HG02763 (cell line): Measurements from ENCODE around the gene RABGEF1.
"Not testable (repeated sequence)": the region's sequence is repeated elsewhere in the genome, so short reads cannot be mapped to it uniquely, and the experiment has no call there.

ENCODE experiments used
- ATAC-seq: cut with Tn5 transposase; IDR thresholded peaks from one replicate; pipeline ENCODE4 v1.9.1; 2021; ENCODE audit warnings: mild to moderate bottlenecking, moderate library complexity; ENCODE audit not compliant: unreplicated experiment

The RABGEF1 gene

DNA sequence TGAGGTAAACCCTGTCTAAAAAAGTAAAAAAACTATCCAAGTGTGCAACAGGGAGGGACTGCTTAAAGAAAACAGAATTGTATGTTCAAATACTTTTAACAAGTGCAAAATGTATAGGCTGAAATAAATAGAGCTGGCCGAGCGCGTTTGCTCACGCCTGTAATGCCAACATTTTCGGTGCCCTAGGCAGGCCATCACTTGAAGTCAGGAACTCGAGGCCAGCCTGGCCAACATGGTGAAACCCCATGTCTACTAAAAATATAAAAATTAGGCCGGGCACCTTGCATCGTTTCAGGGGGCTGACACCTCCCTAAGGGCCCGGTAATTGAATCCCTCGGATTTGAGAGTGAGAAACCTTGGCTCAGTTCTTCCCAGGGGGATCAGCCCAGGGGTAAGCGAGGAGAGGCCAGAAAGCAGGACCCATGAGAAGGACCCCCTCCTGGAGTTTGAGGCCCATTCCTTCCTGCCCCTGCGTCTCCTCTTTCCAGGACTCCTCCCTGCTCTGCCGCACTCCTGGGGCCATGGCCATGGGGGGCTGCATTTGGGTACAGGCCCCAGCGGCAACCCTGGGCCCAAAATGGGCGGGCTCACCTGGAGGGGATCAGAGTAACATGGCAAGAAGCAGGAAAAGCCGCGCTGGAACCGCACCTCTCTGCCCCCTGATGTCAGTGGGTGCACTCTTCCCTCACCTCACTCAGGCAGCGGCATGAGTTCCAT, 105.0 kb downstream of the RABGEF1 start:
- no peak for ATAC-seq

DNA sequence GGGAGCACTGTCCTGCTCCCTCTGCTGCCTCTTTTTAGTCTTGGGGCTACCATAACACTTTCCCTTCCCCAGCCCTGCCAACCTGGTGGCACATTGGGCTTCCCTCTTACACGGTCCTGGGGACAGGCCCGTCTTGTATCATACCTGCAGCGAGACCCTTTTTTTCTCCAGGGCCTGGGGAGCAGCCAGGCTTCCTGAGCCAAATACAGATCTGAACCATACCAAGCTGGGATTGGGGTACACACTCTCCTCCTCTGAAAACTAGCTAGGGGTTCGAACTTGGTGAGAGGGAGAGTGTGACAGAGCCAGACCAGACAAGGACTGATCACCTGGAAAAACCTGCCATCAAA, 105.5 kb downstream of the RABGEF1 start:
- ATAC-seq: not testable (repeated sequence)

DNA sequence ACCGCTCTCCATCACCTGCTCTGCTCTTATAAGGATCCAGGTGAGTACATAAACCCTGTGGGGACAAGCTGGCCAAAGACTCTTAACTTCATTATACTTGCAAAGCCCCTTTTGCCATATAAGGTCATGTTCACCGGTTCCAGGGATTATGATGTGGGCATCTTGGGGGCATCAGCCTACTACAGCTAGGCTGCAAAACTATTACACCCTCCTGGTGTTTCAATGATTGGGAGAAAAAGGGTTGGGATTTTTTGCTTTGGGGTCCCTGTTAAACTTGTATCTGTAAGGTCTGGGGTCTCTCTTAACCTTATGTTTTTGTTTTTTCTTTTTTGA, 107.0 kb downstream of the RABGEF1 start:
- not testable (repeated sequence) for ATAC-seq

DNA sequence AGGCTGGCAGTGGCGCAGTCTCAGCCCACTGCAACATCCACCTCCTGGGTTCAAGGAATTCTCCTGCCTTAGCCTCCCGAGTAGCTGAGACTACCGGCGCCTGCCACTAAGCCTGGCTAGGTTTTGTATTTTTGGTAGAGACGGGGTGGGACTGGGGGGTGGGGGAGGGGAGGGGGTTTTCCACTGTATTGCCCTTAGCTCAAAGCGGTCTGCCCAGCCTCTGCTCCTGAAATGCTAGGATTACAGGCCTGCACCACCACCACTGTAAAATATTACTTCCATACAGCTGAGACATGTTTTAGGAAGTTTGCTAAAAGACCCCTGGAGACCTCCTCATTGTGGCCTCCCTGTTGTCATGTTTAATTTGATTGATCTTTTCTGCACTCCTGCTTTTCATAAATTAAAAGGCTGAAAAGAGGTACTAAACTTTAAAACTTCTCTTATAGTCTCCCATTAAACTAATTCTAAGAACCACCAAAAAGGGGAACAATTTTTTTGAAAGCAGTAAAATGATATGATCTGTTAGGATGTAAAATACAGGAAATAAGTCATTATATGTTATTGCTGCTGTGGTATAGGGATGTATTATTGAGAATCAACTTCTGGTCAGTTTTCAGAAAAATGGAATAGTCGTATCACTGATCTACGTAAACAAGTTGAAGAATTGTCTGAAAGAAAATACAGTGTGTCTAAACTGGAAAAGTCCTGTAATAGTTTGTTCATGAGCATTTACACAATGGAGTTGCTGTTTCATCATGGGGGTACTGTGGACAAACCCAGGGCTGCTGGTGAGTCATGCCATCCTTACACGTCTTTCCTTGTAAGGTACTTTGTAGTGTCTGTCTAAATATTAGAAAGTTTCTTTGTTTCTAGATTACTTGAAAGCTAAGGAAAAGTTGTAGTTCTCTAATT, 107.6 kb downstream of the RABGEF1 start:
- no peak for ATAC-seq

DNA sequence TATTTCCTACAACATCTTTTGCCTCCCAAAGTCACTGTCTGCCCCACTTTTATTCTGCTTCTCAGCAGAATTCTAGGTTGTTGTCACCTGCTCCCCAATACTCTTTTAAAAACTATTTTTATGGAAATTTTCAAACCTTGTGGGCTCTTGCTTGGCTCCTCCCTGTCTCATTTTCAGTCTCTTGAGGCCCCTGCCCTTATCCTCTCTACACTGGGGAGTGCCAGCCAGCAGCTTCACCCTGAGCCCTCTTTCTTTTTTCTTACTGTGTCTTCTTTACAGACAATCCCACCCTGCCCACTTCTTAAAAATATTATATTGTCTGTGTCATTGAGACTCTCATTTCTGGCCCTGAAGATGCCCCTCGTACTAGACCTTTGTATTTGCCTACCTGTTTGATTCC, 118.8 kb downstream of the RABGEF1 start:
- no peak for ATAC-seq

DNA sequence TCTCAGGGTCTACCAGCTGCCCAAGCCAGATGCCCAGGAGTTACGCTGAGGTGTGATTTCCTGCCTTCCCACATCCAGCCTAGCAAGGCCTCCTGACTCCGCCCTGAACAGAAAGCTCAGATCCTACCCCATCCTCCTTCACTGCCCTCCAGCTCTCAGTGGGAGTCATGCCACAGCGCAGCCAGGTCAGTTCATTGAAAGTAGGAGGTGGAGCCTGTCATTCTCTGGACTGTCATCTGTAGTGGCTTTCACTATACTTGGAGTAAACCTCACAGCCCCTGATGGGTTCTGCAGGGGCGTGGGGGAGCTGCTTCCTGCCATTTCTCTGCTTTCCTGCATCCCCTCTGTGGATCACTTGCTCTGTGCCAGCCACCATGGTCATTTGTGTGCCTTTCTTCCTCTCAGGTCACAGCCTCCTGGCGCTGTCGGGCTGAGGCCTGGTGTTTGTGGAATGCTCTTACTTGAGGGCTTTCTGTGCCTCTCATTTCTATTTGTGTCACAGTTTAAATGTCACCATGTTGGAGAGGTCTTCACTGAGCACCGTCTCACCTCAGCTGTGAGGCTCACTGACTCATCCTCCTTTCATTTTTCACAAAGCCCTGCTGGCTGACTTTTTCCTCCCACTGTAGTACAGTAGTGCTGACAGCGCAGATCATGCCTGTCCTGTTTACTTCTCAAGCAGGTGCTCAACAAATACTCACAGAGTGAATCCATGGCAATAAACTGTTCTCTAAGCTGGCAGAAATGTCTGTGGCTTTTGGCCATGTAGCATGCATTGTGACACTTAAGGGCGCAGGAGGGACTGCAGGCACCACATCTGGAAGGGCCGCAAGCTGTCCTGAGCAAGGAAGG, 119.5 kb downstream of the RABGEF1 start:
- no peak for ATAC-seq

DNA sequence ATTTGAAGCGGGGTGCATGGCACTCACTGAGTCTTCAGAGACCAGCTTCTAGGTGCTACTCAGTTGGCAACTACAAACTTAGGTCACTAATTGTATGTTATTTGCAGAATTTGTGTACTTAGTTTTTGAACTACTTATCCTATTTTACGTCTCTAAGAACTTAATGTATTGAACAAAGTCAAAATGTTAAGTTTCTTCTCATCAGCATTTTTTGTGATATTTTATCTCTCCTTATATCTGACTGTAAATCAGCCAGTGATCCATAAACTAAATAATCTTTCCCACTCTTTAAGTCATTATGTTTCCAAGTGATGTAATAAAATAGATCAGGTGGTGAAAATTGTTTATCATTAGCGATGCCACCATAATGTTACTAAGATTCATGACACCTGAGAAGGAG, 120.2 kb downstream of the RABGEF1 start:
- ATAC-seq: no peak
